NB4 (cell line): Measurements from ENCODE around the gene ZNF141.

ENCODE experiments used
- DNase-seq: peaks from one replicate; pipeline ENCODE4 v3.0.0; 2010; ENCODE audit warnings: low read depth
- H3K4me3 ChIP-seq: one replicate; pipeline ENCODE4 v1.5.1; 2011; ENCODE audit warnings: mild to moderate bottlenecking, low read depth, low read length, moderate library complexity
- CTCF ChIP-seq: IDR thresholded peaks from one replicate; pipeline ENCODE4 v1.5.1; 2012; ENCODE audit warnings: low read depth, low read length
- MAX ChIP-seq: IDR thresholded peaks from 2 replicates; pipeline ENCODE4 v1.6.1; 2011; ENCODE audit warnings: low read depth, low read length
- MYC ChIP-seq: IDR thresholded peaks from 2 replicates; pipeline ENCODE4 v1.6.1; 2011; ENCODE audit warnings: low read depth, low read length
- POLR2A ChIP-seq: IDR thresholded peaks from 2 replicates; pipeline ENCODE4 v1.6.1; 2011; ENCODE audit warnings: mild to moderate bottlenecking; ENCODE audit not compliant: insufficient read length; ENCODE audit errors: extremely low read depth

Gene ZNF141

GRCh38 chr4:309807-310206, 27.8 kb upstream of the ZNF141 start:
- H3K4me3 ChIP-seq = no peak overlapping the region
- peak; percentile 24 for DNase-seq
- no peak for TF ChIP-seq CTCF
- TF ChIP-seq MAX = no peak
- no peak for TF ChIP-seq MYC
- TF ChIP-seq POLR2A = no peak

- no peak overlapping the region for H3K4me3 ChIP-seq
- TF ChIP-seq MAX (no peak), POLR2A (no peak), CTCF (no peak), MYC (no peak)
- DNase-seq = no peak
Observed at GRCh38 chr4:314296-314903, 23.2 kb upstream of the ZNF141 start.

GRCh38 chr4:328729-329128, 8.9 kb upstream of the ZNF141 start:
- no peak overlapping the region for H3K4me3 ChIP-seq
- DNase-seq = no peak
- no peak for TF ChIP-seq MAX
- TF ChIP-seq MYC = no peak
- TF ChIP-seq CTCF = no peak
- TF ChIP-seq POLR2A = no peak

DNA sequence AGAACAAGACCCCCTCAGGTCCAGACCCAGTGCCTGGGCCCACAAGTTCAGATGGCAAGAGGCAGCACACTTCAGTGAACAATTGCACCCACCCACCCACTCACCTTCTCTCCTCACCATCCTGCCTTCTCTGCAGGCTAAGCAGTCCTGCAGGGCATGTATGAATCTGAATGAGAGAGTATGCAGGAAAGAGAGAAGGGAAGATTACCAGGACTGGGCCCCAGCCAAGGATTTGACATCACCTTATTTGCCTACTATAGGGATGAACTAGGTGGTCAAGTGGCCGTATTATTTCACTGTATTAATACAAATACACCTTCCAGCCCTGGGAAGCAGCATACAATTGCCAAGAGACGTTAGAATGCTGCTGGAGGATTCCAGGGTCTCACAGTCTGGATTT, 2.1 kb upstream of the ZNF141 start:
- no peak for DNase-seq
- no peak overlapping the region for H3K4me3 ChIP-seq
- TF ChIP-seq CTCF (no peak), MYC (no peak), POLR2A (no peak), MAX (no peak)

- TF ChIP-seq POLR2A (no peak), MAX (no peak), CTCF (no peak), MYC (no peak)
- DNase-seq = no peak
- peak overlapping the region; percentile 90 for H3K4me3 ChIP-seq
Observed at GRCh38 chr4:336099-336892, 1.3 kb upstream of the ZNF141 start.

DNA sequence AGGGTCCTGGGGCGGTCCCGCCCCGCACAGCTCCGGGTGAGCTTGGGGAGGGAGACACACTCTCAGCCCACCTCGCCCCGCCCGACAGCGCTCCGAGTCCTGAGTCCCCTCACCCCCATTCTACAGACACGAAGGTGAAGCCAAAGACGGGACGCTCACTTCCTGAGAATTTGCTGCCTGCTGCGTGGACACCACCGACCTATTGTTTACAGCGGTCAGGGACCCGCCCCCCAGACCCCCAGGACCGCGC, 796 bp upstream of the ZNF141 start:
- no peak for DNase-seq
- TF ChIP-seq MAX (no peak), POLR2A (no peak), MYC (no peak), CTCF (no peak)

More for the DNA sequence above, 796 bp upstream of the ZNF141 start:
- peak overlapping the region; percentile 90 for H3K4me3 ChIP-seq
